Measurements from ENCODE around the gene CD300H. TPM values are rescaled to one million over a fixed set of nuclear protein-coding genes. Genes with fewer than 3 reads are reported as not detected.
"Not testable (repeated sequence)": the region's sequence is repeated elsewhere in the genome, so short reads cannot be mapped to it uniquely, and the experiment has no call there.

Gene CD300H
- total RNA-seq, 1 donor from 2014 or later: not detected

DNA sequence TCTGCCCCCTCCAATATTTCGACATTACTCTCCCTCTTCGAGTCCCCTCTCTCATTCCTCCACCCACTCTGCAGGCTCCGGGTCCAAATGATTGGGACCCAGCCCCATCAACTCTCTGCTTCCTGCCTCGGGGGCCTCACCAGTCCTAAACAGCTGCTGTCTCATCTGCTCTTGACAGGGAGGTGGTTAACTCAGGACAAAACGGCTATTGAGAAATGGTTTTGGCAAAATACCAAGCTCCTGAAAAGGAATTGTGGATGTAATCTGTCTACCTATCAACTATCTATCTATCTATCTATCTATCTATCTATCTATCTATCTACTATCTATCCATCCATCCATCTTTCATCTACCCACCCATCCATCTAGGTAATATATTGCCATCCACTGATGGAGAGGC is 2.2 kb downstream of the CD300H start:
- H3K4me3 ChIP-seq: no peak overlapping the region
- no peak overlapping the region for H3K27ac ChIP-seq
- no peaks in the 10 kb centered on the region for H3K9me3 ChIP-seq
- TF ChIP-seq, protein P1, sequence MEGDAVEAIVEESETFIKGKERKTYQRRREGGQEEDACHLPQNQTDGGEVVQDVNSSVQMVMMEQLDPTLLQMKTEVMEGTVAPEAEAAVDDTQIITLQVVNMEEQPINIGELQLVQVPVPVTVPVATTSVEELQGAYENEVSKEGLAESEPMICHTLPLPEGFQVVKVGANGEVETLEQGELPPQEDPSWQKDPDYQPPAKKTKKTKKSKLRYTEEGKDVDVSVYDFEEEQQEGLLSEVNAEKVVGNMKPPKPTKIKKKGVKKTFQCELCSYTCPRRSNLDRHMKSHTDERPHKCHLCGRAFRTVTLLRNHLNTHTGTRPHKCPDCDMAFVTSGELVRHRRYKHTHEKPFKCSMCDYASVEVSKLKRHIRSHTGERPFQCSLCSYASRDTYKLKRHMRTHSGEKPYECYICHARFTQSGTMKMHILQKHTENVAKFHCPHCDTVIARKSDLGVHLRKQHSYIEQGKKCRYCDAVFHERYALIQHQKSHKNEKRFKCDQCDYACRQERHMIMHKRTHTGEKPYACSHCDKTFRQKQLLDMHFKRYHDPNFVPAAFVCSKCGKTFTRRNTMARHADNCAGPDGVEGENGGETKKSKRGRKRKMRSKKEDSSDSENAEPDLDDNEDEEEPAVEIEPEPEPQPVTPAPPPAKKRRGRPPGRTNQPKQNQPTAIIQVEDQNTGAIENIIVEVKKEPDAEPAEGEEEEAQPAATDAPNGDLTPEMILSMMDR (IDR thresholded peaks at IDR 0.05): no peak
- no peak for DNase-seq (ENCODE audit: low spot score in 2 of 2)
- no peaks in the 10 kb centered on the region for H3K4me1 ChIP-seq
- intact Hi-C loops (cut with DNase I): no loop called here
- no peaks in the 10 kb centered on the region for H3K27me3 ChIP-seq
- H3K36me3 ChIP-seq: no peaks in the 10 kb centered on the region

DNA sequence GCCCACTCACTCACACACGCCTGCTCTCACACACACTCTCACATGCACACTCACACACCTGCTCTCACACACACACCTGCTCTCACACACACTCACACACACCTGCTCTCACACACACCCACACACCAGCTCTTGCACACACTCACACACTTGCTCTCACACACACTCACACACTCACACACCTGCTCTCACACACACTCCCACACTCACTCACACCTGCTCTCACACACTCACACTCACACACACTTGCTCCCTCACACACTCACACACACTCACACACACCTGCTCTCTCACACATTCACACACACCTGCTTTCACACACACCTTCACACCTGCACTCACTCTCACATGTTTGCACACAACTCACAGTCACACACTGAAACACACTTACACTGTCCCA is 4.0 kb downstream of the CD300H start:
- no peak for DNase-seq (ENCODE audit: low spot score in 2 of 2)
- TF ChIP-seq, protein P1 (IDR thresholded peaks at IDR 0.05): no peak
- Histone ChIP-seq H3K4me3 (no peak overlapping the region), H3K36me3 (no peaks in the 10 kb centered on the region), H3K9me3 (no peaks in the 10 kb centered on the region), H3K27ac (no peak overlapping the region), H3K27me3 (no peaks in the 10 kb centered on the region), H3K4me1 (no peaks in the 10 kb centered on the region)
- intact Hi-C loops (cut with DNase I): no loop called here

DNA sequence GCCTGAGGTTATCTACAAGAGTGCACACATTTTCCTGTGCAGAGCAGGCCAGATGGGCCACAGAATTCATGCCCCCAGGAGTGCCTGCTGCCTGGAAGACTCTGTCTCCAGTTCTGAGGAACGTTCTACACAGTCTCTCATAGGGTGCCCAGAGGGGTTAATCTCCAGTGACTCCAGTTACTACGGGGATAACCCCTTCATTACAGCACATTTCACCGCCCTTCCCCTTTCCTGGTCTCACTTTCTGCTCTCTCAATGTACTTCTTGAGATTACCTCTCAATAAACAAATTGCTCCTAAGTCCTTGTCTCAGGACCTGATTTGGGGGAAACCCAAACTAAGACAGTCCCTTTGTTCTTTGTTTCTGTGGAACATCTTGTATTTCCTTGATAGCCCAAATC is 5.7 kb downstream of the CD300H start:
- intact Hi-C loops (cut with DNase I): no loop called here
- Histone ChIP-seq H3K27me3 (no peaks in the 10 kb centered on the region), H3K36me3 (no peaks in the 10 kb centered on the region), H3K27ac (no peak overlapping the region), H3K9me3 (no peaks in the 10 kb centered on the region), H3K4me1 (no peaks in the 10 kb centered on the region), H3K4me3 (no peak overlapping the region)
- no peak for DNase-seq (ENCODE audit: low spot score in 2 of 2)
- TF ChIP-seq, protein P1 (IDR thresholded peaks at IDR 0.05): no peak

DNA sequence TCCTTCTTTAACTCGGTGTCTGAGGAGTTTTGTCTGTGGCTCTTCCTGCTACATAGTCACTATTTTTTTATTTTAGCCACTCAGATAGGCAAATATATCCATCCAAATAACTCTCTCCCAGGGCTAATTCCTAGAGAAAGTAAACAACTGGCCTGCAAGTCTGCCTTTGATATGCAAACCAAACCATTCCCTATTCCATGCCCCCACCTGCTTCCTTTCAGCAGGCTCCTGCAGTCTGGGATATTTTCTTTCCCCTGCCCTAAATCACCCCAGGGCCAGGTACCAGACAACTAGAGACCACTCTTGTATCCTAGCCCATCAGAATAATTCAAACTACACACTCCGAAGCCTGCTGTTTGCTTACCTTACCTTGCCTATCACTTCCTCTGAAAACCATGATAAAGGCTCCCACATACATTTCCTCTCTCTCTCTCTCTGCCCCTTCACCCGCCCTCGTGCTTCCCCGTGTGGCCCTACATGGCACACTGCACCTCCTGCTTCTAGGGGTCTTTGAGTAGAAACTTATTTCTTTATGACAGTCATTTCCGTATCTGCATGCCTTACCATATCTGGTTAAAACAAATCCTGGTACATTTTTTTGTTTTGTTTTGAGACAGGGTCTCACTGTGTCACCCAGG is 8.3 kb downstream of the CD300H start:
- intact Hi-C loops (cut with DNase I): no loop called here
- no peaks in the 10 kb centered on the region for H3K36me3 ChIP-seq
- H3K27me3 ChIP-seq: no peaks in the 10 kb centered on the region
- H3K9me3 ChIP-seq: no peaks in the 10 kb centered on the region
- H3K27ac ChIP-seq: no peak overlapping the region
- no peaks in the 10 kb centered on the region for H3K4me1 ChIP-seq
- TF ChIP-seq, protein P1 (IDR thresholded peaks at IDR 0.05): no peak
- H3K4me3 ChIP-seq: no peak overlapping the region
- no peak for DNase-seq (ENCODE audit: low spot score in 2 of 2)

DNA sequence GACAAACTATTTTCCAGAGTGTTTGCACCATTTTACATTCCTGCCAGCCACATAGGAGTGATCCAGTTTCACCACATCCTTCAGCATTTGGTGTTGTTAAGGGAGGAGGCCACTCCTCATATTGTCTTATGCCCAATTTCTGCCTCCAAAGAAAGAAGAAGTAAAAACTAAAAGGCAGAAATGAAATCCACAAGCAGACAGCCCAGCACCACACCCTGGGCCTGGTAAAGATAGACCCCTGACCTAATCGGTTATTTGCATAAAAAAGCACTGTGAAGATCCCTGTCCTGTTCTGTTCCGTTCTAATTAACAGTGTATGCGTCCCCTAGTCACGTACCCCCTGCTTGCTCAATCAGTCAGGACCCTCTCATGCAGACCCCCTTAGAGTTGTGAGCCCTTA is 8.9 kb downstream of the CD300H start:
- H3K27me3 ChIP-seq; H3K4me1 ChIP-seq; H3K4me3 ChIP-seq; H3K27ac ChIP-seq; H3K36me3 ChIP-seq; H3K9me3 ChIP-seq; DNase-seq (ENCODE audit: low spot score in 2 of 2); intact Hi-C loops (cut with DNase I): not testable (repeated sequence)

DNA sequence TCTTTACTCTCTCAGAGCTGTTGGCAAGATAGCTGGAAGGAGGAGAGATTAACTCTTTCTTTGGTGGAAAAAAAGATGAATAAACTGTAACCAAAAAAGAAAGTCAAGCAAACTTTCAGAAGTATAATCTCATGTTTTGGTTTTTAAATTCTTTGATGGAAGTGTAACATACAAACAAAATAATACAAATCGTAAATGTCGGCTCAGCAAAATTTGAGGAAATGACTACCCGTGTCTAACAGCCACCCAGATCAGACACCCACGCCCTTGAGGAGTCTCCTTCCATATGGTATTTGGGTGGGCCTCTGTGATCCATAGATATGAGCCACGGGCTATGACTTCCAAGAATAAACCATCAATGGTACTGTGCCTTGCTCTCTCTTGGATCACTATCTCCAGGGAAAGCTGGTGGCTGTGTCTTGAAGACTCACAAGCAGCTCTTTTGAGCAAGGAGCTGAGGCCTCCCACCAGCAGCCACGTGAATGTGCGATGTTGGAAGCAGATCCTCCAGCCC is 11.8 kb downstream of the CD300H start:
- Histone ChIP-seq H3K4me3 (no peak overlapping the region), H3K4me1 (no peaks in the 10 kb centered on the region), H3K27me3 (no peaks in the 10 kb centered on the region), H3K36me3 (no peaks in the 10 kb centered on the region), H3K27ac (no peak overlapping the region), H3K9me3 (no peaks in the 10 kb centered on the region)
- peak in 1 of 2 donors; percentile 27 for DNase-seq (ENCODE audit: low spot score in 2 of 2)
- intact Hi-C loops (cut with DNase I): no loop called here
- TF ChIP-seq, protein P1 (IDR thresholded peaks at IDR 0.05): no peak

All from ascending aorta (tissue), 2 donors.